GM19372 (cell line): Measurements from ENCODE around the gene CTTN.

Source experiments
- ATAC-seq: cut with Tn5 transposase; IDR thresholded peaks from one replicate; pipeline ENCODE4 v1.9.1; 2021; ENCODE audit warnings: mild to moderate bottlenecking, low read depth, moderate library complexity; ENCODE audit not compliant: unreplicated experiment

Gene CTTN

DNA sequence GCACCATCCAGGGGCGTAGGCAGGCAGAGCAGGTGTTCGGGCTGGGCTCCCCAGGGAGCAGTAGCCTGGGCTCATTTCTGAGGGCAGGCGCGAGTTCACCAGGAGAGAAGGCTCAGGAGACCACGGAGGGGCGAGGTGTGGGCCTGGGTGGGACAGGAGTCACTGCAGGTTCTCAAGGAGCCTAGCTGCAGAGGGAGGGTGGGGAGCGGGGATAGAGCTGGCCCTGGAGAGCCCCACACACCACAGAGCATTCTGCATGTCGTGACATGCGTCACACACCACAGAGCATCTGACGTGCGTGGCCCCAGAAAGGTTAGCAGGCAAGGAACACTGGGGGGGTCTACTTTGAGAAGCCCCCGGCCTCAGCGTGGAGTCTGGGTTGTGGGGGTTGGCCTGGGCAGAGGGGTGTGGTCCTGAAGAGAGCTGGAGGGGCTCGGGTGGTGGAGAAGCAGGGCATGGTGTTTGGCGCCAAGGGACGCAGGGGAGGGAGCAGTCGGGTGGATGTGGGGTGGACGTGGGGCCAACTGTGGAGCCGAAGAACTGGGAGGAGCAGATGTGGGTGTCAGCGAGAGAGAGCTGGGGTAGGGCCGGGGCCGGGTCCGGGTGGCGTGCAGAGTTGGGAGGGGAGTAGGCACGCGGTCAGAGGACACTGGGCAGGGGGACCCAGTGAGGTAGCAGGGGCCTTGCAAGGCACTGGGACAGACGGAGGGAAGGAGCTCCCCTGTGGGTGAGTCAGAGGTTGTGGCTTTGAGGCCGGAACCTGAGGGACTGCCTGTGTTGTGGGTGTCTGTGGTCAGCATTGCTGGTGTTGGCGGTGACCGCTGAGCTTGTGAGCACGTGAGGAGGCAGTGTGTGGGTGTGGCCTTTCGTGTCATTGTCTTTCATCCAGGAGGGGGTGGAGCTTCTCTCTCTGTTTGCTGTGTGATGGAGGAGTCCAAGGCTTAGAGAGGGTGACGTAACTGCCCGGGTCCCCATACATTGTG lies 25.5 kb downstream of the CTTN start:
- ATAC-seq: no peak

- ATAC-seq: no peak
Observed at GRCh38 chr11:70424765-70425344, 26.5 kb downstream of the CTTN start.

- ATAC-seq: no peak
Observed at GRCh38 chr11:70427436-70427835, 29.1 kb downstream of the CTTN start.

DNA sequence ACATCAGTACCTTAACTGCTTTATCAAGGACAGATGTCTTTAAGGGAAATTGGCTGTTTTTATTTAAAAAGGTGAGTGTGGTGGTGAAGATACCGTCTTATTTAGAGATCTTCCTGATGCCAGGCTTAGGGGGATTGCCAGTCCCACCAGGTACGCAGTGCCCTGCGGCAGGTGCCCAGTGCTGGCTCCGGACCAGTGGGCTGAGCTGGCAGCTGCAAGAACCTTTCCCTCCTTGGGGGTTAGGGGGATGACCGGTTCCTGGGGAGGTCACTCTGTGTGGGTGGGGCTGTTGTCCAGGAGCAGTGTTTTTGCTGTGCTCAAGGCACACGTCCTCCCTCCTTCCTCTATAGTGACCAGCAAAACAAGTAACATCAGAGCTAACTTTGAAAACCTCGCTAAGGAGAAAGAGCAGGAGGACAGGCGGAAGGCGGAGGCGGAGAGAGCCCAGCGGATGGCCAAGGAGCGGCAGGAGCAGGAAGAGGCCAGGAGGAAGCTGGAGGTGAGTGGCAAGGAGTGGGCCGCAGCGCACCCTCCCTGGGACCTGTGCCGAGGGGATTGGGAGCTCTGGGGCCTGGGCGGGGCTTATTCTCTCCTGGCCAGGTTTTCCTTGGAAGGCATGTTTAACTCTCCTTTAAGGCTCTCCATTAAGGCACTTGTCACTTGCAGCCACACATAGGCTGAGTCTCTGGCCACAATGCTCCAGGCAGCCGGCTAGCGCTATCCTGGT lies 30.5 kb downstream of the CTTN start:
- ATAC-seq: no peak

DNA sequence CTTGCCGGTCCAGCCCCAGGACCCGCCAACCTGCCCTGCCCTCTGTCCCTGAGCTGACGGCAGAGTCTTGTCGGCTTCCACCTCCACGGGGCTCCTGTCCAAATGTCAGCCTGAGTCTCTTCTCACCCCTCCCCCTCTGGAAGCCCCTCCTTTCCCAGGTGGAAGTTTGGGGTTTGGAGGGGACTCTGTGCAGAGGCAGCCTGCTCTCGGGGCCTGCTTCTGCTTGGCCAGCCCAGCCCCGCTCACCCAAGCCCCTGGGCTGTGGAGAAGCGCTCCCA lies 31.0 kb downstream of the CTTN start:
- ATAC-seq: no peak

DNA sequence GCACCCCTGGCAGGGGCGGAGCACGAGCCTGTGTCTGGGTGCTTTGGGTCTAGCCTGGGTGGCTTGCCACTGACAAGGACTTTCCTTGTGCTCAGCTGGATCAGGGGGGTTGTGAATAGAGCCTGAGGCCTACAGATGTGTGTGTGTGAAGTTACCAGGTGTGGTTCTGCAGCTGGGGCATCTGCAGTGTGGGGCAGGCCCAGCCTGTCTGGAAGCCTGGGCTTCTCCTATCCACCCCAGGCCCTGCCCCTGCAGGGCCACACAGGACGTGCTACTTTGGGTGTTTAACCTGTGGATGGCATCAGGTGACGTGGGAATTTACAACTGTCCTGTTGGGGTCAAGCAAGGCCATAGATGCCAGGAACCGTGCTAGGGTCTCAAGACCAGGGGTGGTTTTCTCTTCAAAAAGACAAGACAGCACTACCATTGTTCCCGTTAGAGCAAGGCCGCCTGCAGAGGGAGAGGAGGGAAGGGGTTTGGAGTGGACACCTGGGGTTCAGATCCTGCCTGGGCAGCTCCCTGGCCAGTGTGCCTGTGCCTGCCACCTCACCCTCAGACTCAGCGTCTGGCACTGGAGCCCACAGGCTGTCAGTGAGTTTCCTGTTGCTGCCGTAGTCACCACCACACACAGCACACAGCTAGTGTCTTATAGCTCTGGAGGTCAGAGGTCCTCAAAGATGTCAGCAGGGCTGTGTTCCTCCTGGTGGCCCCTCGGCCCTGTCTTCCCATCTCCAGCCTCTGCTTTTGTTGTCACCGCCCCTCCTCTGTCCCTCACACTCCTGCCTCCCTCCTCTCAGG lies 31.6 kb downstream of the CTTN start:
- no peak for ATAC-seq

GRCh38 chr11:70430671-70431574 lies 32.6 kb downstream of the CTTN start:
- ATAC-seq: no peak

DNA sequence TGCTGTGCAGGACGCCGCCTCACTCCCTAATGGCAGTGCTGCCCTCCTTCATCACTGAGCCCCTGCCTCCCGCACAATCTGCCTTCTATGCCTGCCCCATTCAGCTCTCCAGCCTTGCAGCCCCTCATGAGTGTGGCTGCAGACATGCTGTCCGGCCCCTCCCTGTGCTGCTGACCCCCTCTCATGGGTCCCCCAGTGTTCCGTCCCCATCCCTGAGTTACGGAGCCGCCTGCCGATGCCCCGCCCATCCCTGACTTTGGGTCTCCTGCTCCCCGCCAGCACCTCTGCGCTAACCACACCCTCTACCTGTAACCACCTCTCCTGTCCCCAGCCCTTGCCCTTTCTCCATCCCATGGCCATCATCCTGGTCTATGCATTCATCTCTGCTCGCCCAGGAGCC lies 33.3 kb downstream of the CTTN start:
- ATAC-seq: no peak

GRCh38 chr11:70432065-70432464 lies 33.7 kb downstream of the CTTN start:
- no peak for ATAC-seq

DNA sequence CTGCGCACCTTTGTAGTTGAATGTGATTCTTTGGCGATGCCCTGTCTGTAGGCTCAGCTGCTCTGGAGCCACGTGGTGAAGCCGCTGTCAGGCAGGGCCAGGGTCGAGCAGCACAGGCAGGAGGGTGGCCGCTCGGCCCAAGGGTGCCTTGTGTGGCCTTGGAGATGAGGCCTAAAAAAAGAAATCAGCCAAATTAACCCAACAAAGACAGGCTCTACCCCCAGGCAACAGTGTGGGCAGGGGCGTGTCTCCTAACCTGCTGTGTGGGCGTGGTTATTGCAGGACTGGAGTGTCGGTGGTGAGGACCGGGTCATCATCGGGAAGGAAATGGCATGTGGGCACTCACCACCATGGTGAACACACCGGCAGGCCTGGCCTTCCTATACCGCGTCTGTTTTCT lies 34.3 kb downstream of the CTTN start:
- ATAC-seq: no peak

- ATAC-seq: no peak
Observed at GRCh38 chr11:70433038-70433437, 34.7 kb downstream of the CTTN start.

DNA sequence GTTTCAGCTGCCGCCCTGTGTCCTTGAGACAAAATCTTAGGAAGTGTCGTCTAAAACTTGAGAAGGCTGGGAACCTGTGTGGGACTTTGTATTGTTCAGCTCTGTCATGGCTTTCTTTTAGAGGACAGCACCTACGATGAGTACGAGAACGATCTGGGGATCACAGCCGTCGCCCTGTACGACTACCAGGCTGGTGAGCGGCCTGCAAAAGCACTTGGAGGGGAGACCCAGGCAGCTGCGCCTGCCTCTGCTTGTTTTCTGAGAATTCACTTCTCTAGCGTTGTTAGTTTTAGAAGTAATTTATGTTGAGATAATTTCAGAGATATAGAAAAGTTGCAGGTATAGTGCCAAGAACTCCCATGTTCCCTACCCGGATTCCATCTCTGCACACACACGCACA lies 35.2 kb downstream of the CTTN start:
- no peak for ATAC-seq

DNA sequence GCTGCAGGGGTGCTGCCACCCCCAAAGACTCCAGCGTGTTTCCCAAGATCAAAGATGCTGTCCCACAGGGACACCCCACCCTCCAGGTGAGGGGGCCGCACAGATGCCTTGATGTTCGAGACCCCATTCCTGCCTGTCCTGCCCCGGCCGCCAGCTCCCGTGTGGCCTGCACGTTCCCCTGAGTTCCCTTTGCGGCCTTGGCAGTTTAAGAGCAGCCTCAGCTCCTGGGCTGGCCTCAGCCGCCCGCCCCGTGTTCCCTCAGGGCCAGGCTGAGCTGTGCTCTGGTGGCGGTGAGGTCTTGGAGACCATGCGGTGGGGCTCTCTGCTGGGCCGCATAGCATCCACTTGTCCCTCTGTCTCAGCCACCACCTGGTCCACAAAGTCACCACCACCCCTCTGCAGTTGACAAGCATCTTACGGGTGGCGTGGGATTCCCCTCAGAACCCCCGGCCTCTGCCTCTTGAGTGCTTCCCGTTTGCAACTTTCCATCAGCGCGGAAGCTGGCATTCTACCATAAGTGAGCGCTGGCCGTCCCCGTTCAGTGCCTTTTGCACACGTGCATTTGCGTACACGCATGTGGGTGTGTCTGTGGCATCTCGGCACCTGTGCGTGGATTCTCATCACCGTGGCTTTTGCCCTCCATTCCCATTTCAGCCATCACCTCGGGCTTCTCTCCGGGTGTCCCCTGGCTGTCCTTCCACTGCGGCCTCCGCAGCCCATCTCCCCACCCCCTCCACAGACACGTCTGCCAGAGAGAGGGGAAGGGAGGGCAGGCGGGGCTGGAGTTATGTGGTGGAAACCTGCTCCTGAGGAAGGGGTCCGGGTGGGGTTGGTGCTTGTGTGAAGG lies 35.9 kb downstream of the CTTN start:
- no peak for ATAC-seq

DNA sequence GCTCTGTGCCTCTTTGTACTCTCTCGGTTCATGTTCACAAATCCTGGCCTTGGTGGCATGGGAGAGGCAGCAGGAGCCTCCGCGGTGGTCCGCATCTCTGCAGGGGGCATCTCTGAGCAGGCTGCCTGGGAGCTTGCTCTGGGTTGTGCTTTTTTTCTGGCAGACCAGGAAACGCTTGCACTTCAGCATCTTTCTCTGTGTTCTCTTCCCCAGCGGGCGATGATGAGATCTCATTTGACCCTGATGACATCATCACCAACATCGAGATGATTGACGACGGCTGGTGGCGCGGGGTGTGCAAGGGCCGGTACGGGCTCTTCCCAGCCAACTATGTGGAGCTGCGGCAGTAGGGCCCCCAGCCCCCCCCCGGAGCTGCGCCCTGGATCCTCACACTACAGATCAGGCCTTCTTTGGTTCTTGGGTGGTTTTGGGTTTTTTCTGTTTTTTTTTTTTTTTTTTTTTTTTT lies 36.5 kb downstream of the CTTN start:
- ATAC-seq: no peak

DNA sequence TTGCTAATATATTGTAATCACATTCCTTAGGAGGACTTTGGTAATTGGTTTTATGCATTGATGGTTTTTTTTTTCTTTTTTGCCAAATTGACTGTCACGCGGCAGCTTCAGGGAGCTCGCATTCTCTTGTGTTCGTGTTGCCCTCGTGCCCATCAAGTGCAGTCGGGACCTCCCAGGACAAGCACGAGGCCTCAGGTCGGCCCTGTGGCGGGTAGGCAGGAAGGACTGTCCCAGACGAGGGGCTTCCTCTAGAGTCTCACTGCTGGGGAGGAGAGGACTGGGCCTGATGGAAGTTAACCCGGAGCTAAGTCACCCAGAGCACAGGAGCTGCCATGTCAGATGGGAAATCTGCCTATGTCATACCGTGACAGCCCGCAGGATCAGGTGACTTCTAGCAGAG lies 37.0 kb downstream of the CTTN start:
- no peak for ATAC-seq

GRCh38 chr11:70435765-70436500 lies 37.6 kb downstream of the CTTN start:
- no peak for ATAC-seq

GRCh38 chr11:70436501-70436860 lies 38.2 kb downstream of the CTTN start:
- no peak for ATAC-seq

DNA sequence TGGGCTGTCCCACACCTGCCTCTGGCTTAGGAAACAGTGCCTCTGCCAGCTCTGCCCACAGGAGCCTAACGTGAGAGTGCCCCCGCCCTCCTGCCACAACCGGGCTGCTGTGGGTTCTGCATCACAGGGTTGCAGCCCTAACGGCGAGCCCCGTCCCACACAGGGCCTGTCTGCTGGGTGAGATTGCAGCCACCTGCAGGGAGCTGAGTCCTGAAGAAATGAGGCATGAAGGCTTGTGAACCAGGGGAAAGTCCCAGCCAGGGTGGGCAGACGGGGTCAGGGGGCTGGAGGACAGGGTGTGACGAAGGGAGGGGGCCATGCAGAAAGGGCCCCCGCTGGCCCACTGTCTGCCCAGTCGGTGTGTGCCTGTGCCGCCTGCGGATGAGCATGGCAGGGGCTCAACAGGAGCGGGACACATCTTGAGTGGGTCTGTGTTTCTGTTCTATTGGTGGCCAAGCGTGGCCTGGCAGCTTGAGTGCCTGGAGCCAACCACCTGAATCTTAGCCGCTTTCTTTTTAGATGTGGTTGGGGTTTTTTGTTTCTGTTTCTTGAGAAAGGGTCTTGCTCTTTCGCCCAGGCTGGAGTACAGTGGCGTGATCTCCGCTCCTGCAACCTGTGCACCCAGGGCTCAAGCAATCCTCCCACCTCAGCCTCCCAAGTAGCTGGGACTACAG lies 38.9 kb downstream of the CTTN start:
- ATAC-seq: no peak
